OCI-LY3 (cell line): ENCODE data around the gene PSIP1.

Experiments
- H2AFZ ChIP-seq: fragments of 200-600, 300-600 bp; shearing (Covaris generic); 2 replicates; pipeline ENCODE4 v1.6.0; 2014; ENCODE audit warnings: antibody characterized with exemption, low read depth, low read length
- H3K27ac ChIP-seq: fragments of 200-600, 300-600 bp; sonication (generic); 2 replicates; pipeline ENCODE4 v1.5.1; 2014; ENCODE audit warnings: mild to moderate bottlenecking, low read length, moderate library complexity, mixed read lengths
- H3K27me3 ChIP-seq: fragments of 200-600, 300-600 bp; sonication (generic); 2 replicates; pipeline ENCODE4 v1.6.1; 2014; ENCODE audit warnings: low read depth, low read length, mixed read lengths
- H3K36me3 ChIP-seq: fragments of 200-600, 300-600 bp; sonication (generic); replicated peaks from 2 replicates; pipeline ENCODE3; 2014; ENCODE audit warnings: low read depth, low read length, mixed read lengths
- H3K4me1 ChIP-seq: fragments of 300-600, 200-600 bp; sonication (generic); 2 replicates; pipeline ENCODE4 v1.6.1; 2014; ENCODE audit warnings: low read length, mixed read lengths
- H3K4me2 ChIP-seq: fragments of 200-600, 300-600 bp; sonication (generic); 2 replicates; pipeline ENCODE4 v1.6.1; 2014; ENCODE audit warnings: low read length, mixed read lengths
- H3K4me3 ChIP-seq: fragments of 300-600, 200-600 bp; sonication (generic); 2 replicates; pipeline ENCODE4 v1.5.1; 2014; ENCODE audit warnings: antibody characterized with exemption, mild to moderate bottlenecking, low read length, moderate library complexity
- H3K79me2 ChIP-seq: fragments of 300-600, 200-600 bp; shearing (Covaris generic); 2 replicates; pipeline ENCODE4 v1.6.1; 2014; ENCODE audit warnings: mild to moderate bottlenecking, low read length, mixed read lengths
- H3K9ac ChIP-seq: fragments of 300-600, 200-600 bp; shearing (Covaris generic); 2 replicates; pipeline ENCODE4 v1.6.0; 2014; ENCODE audit warnings: mild to moderate bottlenecking, low read length, moderate library complexity
- H3K9me3 ChIP-seq: fragments of 200-600, 300-600 bp; shearing (Covaris generic); 2 replicates; pipeline ENCODE4 v1.6.1; 2014; ENCODE audit warnings: low read length, mixed read lengths; ENCODE audit not compliant: insufficient read depth
- H4K20me1 ChIP-seq: fragments of 200-600, 300-600 bp; sonication (generic); 2 replicates; pipeline ENCODE4 v1.6.1; 2016; ENCODE audit warnings: low read length, mixed read lengths; ENCODE audit not compliant: insufficient read depth
- CTCF ChIP-seq: fragments of 200-600, 300-600 bp; sonication (generic); IDR thresholded peaks from 2 replicates; pipeline ENCODE4 v1.5.1; 2014; ENCODE audit warnings: antibody characterized with exemption, low read length, low read depth
- EZH2phosphoT487 ChIP-seq: fragments of 200-600 bp; shearing (Covaris generic); IDR thresholded peaks from 2 replicates; pipeline ENCODE4 v1.6.1; 2018; ENCODE audit warnings: antibody characterized with exemption, mixed run types, low read depth

The PSIP1 gene

DNA sequence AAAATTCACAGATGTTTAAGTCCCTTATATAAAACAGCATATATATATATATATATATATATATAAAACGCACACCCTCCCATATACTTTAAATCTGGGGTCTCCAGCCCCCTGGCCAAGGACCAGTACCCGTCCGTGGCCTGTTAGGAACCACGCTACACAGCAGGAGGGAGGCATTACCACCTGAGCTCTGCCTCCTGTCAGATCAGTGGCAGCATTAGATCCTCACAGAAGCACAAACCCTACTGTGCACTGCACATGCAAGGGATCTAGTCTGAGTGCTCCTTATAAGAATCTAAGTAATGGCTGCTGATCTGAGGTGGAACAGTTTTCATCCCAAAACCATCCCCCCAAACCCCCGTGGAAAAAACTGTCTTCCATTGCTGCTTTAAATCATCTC, 9.0 kb downstream of the PSIP1 start:
- H3K36me3 ChIP-seq: peaks cover 43% of the 10 kb centered on the region
- no peaks in the 10 kb centered on the region for H3K9me3 ChIP-seq
- H3K4me1 ChIP-seq: no peaks in the 10 kb centered on the region
- peaks cover 32% of the 10 kb centered on the region for H3K79me2 ChIP-seq
- peaks cover 8% of the 10 kb centered on the region for H4K20me1 ChIP-seq
- no peak overlapping the region for H2AFZ ChIP-seq
- H3K9ac ChIP-seq: no peak overlapping the region
- H3K4me3 ChIP-seq: no peak overlapping the region
- H3K27ac ChIP-seq: no peak overlapping the region
- no peak overlapping the region for H3K4me2 ChIP-seq
- TF ChIP-seq EZH2phosphoT487 (no peak), CTCF (no peak)
- no peaks in the 10 kb centered on the region for H3K27me3 ChIP-seq

DNA sequence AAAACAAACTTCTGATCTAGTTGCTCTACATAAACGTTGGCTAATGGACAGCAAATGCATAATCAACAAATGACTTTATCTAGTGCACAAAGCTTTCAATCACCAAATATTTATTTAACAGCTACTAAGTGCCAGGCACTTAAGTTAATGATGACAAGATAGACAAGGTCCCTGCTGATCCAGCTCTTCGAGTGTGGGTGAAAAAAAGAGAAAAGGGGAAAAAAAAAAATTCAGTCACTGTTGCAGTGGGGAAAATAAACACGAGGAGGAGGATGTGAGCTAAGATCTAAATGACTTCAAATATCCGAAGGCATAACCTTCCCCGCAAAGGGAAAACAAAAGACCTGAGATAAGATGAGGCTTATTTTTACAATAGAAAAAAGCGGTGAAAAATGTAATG, 9.6 kb downstream of the PSIP1 start:
- Histone ChIP-seq H3K9ac (no peak overlapping the region), H4K20me1 (peaks cover 5% of the 10 kb centered on the region), H3K27ac (no peak overlapping the region), H3K9me3 (no peaks in the 10 kb centered on the region), H3K27me3 (no peaks in the 10 kb centered on the region), H3K4me3 (no peak overlapping the region), H2AFZ (no peak overlapping the region), H3K36me3 (peaks cover 44% of the 10 kb centered on the region), H3K4me2 (no peak overlapping the region), H3K4me1 (no peaks in the 10 kb centered on the region), H3K79me2 (peaks cover 32% of the 10 kb centered on the region)
- TF ChIP-seq EZH2phosphoT487 (no peak), CTCF (no peak)

DNA sequence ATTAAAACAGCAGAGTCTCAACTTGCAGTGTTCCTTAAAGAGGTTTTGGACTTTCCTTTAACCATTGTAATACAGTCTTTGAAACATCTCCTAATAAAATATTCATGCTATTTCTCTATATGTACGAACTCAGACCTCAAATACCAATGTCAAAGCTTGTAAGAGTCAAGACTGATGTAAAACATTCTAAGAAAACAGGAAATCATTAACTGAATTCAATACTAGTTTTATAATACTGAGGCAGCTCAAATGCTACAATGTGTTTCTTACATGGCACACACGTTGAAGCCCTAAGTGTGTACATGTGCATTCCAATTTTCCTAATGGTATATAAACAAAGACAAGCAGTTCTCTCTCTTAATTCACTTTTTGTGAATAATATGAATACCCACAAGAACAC, 11.6 kb downstream of the PSIP1 start:
- H3K4me3 ChIP-seq: no peak overlapping the region
- H3K4me2 ChIP-seq: no peak overlapping the region
- no peaks in the 10 kb centered on the region for H3K9me3 ChIP-seq
- no peak overlapping the region for H3K9ac ChIP-seq
- TF ChIP-seq CTCF (no peak), EZH2phosphoT487 (no peak)
- peaks cover 48% of the 10 kb centered on the region for H3K36me3 ChIP-seq
- no peak overlapping the region for H2AFZ ChIP-seq
- no peaks in the 10 kb centered on the region for H3K27me3 ChIP-seq
- peaks cover 5% of the 10 kb centered on the region for H4K20me1 ChIP-seq
- no peaks in the 10 kb centered on the region for H3K4me1 ChIP-seq
- peaks cover 32% of the 10 kb centered on the region for H3K79me2 ChIP-seq
- no peak overlapping the region for H3K27ac ChIP-seq

DNA sequence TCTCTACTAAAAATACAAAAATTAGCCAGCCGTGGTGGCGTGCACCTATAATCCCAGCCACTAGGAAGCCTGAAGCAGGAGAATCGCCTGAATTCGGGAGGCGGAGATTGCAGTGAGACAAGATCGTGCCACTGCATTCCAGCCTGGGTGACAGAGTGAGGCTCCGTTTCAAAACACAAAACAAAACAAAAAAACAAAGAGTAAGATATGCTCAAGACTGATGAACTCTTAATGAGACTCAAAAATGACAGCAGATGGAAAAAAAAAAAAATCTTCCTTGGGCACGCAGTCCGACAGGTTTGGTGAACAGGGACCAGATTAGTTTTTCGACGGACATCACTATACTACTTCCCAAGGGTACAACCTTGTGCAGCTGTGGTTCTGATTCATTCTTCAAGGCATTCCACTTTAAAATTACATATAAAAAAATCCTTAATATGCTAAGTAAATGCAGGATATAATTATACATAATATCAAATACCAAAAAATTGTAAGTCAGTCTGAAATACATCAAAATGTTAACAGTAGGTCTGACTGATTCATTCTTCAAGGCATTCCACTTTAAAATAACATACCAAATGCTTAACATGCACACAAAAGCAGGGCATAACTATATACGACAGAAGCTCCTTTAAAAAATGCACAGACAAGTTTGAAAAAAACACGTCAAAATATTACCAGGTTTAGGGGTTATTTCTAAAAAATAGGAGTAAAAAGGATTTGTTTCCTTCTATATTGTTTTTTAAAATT, 12.3 kb downstream of the PSIP1 start:
- H3K27me3 ChIP-seq: no peaks in the 10 kb centered on the region
- no peak overlapping the region for H3K4me3 ChIP-seq
- peaks cover 29% of the 10 kb centered on the region for H3K79me2 ChIP-seq
- H3K4me2 ChIP-seq: no peak overlapping the region
- no peaks in the 10 kb centered on the region for H3K9me3 ChIP-seq
- peaks cover 55% of the 10 kb centered on the region for H3K36me3 ChIP-seq
- no peak overlapping the region for H3K9ac ChIP-seq
- no peaks in the 10 kb centered on the region for H3K4me1 ChIP-seq
- TF ChIP-seq EZH2phosphoT487: no peak
- no peak for TF ChIP-seq CTCF
- H4K20me1 ChIP-seq: peaks cover 5% of the 10 kb centered on the region
- H3K27ac ChIP-seq: no peak overlapping the region
- H2AFZ ChIP-seq: no peak overlapping the region
